NCI-H748 treated with DMSO at 0.1 percent for 48 hours (cell line): ENCODE results near the gene ITGAV.
"Not testable (repeated sequence)": the region's sequence is repeated elsewhere in the genome, so short reads cannot be mapped to it uniquely, and the experiment has no call there.

ENCODE experiments used
- DNase-seq: peaks from one replicate; lab custom pipeline; 2025; lab: John Stamatoyannopoulos, UW

Gene ITGAV

DNA sequence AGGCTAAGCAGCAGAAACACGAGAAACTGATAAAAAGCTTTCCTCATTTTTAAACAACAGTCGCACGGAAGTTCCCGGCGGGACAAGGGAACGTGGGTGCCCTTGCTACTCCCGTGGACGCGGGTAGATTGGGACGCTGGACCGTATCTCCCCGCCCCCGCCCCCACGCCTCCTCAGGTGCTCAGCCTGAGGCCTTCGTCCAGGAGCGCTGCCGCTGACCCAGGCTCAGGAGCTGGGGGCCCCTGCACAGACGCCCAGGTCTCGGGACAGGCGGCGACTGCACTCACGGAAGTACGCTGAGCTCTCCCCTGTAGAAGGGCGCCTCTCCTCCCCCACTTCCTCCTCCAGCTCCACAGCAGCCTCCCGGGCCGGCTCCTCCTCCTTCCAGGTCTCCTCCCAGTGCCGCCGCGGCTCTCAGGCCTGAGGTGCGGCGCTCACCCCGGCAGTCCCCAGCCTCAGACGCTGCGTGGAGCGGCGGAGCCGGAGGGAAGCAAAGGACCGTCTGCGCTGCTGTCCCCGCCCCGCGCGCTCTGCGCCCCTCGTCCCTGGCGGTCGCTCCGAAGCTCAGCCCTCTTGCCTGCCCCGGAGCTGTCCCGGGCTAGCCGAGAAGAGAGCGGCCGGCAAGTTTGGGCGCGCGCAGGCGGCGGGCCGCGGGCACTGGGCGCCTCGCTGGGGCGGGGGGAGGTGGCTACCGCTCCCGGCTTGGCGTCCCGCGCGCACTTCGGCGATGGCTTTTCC, at the start of gene ITGAV:
Gene ITGAV (plus strand): TSS at position 445 of the 738 bp plus-strand sequence. CDS start 283 bp downstream, at position 728.
- DNase-seq, result peak; percentile 88

GRCh38 chr2:186540941-186541340, 48.9 kb upstream of the ITGAV start:
- no peak for DNase-seq

- DNase-seq, result no peak
Observed at GRCh38 chr2:186542002-186542401, 47.9 kb upstream of the ITGAV start.

- no peak for DNase-seq
Observed at GRCh38 chr2:186543561-186544131, 46.2 kb upstream of the ITGAV start.

- DNase-seq, result no peak
Observed at GRCh38 chr2:186544255-186544675, 45.6 kb upstream of the ITGAV start.

GRCh38 chr2:186546846-186547245, 43.0 kb upstream of the ITGAV start:
- DNase-seq, result no peak

GRCh38 chr2:186551323-186552050, 38.4 kb upstream of the ITGAV start:
- no peak for DNase-seq

DNA sequence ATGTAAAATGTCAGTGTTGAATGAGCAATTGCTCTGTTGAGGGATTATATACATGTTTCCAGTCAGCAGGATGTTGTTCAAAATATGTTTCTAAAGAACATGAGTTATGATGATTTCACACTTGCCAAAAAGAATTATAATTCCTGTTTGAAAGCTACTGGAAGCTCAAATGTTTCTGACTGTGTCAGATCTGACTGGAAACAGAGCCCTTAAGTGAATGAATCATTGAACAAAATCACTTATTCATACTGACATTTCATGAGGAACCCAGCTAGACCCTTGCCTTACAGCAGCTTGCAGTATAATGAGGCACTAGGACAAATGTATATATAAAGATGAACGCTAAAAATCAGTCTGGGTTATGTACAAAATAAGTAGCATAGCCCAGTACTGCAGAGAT, 35.4 kb upstream of the ITGAV start:
- no peak for DNase-seq

- DNase-seq, result no peak
Observed at GRCh38 chr2:186554850-186555671, 34.8 kb upstream of the ITGAV start.

GRCh38 chr2:186558512-186559276, 31.2 kb upstream of the ITGAV start:
- no peak for DNase-seq

GRCh38 chr2:186559370-186559769, 30.5 kb upstream of the ITGAV start:
- DNase-seq, result no peak

- no peak for DNase-seq
Observed at GRCh38 chr2:186559848-186560247, 30.0 kb upstream of the ITGAV start.

DNA sequence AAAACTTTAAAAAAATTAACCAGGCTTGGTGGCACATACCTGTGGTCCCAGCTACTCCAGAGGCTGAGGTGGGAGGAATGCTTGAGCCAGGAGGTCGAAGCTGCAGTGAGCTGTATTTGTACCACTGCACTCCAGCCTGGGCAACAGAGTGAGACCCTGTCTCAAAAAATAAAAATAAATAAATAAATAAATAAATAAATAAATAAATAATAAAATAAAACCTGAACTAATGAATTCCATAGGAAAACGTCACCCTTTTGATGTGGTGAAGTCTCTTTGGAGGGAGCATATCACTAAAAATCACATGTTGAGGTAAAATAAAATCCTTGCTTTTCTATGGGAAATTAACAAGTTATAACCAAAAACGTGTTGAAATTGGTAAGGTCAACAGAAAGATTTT, 29.6 kb upstream of the ITGAV start:
- no peak for DNase-seq

- no peak for DNase-seq
Observed at GRCh38 chr2:186561467-186562208, 28.2 kb upstream of the ITGAV start.

- no peak for DNase-seq
Observed at GRCh38 chr2:186562209-186562578, 27.7 kb upstream of the ITGAV start.

DNA sequence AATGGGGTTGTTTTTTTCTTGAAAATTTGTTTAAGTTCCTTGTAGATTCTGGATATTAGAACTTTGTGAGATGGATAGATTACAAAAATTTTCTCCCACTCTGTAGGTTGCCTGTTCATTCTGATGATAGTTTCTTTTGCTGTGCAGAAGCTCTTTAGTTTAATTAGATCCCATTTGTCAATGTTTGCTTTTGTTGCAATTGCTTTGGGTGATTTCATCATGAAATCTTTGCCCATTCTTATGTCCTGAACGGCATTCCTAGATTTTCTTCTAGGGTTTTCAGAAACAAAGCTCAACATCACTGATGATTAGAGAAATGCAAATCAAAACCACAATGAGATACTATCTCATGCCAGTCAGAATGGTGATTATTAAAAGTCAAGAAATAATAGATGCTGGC, 21.3 kb upstream of the ITGAV start:
- not testable (repeated sequence) for DNase-seq

DNA sequence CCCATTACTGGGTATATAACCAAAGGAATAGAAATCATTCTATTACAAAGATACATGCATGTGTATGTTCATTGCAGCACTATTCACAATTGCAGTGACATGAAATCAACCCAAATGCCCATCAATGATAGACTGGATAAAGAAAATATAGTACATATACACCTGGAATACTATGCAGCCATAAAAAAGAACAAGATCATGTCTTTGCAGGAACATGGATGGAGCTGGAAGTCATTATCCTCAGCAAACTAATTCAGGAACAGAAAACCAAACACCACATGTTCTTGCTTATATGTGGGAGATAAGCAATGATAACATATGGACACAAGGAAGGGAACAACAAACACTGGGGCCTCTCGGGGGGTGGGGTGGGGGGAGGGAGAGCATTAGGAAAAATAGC, 20.7 kb upstream of the ITGAV start:
- not testable (repeated sequence) for DNase-seq

- peak; percentile 77 for DNase-seq
Observed at GRCh38 chr2:186569897-186570296, 20.0 kb upstream of the ITGAV start.

DNA sequence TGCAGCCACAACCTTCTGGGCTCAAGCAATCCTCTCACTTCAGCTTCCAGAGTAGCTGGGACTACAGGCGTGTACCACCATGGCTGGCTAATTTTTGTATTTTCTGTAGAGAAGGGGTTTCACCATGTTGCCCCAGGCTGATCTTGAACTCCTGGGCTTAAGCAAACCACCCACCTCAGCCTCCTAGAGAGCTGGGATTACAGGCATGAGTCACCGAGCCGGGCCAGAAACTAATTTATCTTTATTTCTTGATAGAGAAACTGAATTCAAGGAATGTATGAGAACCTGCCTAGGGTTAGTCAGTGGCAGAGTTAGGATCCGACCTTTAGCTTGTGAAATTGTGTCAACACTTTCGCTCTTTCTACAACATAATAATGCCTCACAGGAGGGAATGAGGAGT, 19.3 kb upstream of the ITGAV start:
- no peak for DNase-seq

- no peak for DNase-seq
Observed at GRCh38 chr2:186572705-186573104, 17.2 kb upstream of the ITGAV start.

DNA sequence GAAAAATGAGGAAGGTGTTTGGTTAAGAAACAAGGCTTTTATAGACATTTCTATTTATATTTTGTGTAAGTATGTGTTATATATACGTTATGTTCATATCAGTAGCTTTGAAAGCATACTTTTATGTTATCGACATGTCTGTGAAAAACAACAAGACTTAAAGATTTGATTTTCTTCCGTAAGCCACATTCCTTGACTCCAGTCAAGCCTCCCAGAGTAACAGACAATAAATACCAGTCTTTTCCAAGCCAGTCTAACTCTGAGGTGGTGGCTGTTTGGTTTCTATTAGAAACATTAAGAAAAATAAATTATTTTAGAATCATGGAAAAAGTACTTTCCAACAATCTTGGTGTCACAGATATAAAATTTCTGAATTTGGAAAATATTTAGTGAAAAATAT, 16.3 kb upstream of the ITGAV start:
- no peak for DNase-seq
